Measurements from ENCODE around the gene VWA5B1.

Gene VWA5B1

DNA sequence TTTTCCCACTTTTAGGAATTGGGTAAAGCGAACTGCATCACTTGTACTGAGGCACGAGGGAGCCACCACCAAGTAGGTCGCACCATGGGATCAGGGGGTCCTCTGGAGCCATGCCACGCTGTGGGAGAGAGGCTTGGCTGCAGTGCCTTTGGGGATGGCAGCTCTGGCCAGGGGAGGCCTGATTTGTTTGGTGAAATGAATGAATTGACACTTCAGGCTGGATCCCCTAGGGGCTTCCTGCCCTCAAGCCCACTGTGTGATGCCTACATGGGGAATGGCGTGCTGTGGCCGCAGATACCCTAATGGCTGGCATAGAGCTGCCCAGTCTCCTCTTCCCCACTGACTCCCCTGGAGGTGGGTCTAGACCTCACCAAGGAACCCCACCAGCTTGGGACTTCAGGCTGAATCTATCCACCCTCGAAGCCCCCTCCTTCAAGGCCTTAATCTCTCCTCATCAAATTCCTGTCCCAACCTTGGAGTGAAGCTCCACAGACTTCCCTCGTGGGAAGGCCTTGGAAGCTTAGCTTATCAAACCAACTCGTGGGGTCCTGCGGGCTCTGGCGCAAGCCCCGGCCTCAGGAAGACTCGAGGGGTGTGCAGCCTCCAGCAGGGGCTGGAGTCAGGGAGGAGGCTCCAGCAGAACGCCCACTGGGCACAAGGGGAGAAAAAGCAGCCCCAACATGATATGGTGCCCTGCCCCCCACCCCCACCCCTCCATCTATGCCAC is 64.6 kb downstream of the VWA5B1 start:
- H3K27me3 ChIP-seq (ENCODE audit: insufficient read depth, poor library complexity, severe bottlenecking) = peaks cover 9% of the 10 kb centered on the region
- no peak overlapping the region for H3K27ac ChIP-seq (replicated peaks)
- H3K4me3 ChIP-seq (replicated peaks; ENCODE audit: insufficient read depth, low read length) = no peak overlapping the region
- no peak for TF ChIP-seq SPI1 (IDR thresholded peaks at IDR 0.05; ENCODE audit: borderline replicate concordance, low read depth)
- TF ChIP-seq, protein P1, sequence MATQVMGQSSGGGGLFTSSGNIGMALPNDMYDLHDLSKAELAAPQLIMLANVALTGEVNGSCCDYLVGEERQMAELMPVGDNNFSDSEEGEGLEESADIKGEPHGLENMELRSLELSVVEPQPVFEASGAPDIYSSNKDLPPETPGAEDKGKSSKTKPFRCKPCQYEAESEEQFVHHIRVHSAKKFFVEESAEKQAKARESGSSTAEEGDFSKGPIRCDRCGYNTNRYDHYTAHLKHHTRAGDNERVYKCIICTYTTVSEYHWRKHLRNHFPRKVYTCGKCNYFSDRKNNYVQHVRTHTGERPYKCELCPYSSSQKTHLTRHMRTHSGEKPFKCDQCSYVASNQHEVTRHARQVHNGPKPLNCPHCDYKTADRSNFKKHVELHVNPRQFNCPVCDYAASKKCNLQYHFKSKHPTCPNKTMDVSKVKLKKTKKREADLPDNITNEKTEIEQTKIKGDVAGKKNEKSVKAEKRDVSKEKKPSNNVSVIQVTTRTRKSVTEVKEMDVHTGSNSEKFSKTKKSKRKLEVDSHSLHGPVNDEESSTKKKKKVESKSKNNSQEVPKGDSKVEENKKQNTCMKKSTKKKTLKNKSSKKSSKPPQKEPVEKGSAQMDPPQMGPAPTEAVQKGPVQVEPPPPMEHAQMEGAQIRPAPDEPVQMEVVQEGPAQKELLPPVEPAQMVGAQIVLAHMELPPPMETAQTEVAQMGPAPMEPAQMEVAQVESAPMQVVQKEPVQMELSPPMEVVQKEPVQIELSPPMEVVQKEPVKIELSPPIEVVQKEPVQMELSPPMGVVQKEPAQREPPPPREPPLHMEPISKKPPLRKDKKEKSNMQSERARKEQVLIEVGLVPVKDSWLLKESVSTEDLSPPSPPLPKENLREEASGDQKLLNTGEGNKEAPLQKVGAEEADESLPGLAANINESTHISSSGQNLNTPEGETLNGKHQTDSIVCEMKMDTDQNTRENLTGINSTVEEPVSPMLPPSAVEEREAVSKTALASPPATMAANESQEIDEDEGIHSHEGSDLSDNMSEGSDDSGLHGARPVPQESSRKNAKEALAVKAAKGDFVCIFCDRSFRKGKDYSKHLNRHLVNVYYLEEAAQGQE (IDR thresholded peaks at IDR 0.05; ENCODE audit: insufficient replicate concordance, low read depth) = no peak
- no peak for TF ChIP-seq GABPA (IDR thresholded peaks at IDR 0.05; ENCODE audit: low read depth)
- TF ChIP-seq POLR2AphosphoS5 (IDR thresholded peaks at IDR 0.05; ENCODE audit: low read depth) = no peak
- TF ChIP-seq, protein P2, sequence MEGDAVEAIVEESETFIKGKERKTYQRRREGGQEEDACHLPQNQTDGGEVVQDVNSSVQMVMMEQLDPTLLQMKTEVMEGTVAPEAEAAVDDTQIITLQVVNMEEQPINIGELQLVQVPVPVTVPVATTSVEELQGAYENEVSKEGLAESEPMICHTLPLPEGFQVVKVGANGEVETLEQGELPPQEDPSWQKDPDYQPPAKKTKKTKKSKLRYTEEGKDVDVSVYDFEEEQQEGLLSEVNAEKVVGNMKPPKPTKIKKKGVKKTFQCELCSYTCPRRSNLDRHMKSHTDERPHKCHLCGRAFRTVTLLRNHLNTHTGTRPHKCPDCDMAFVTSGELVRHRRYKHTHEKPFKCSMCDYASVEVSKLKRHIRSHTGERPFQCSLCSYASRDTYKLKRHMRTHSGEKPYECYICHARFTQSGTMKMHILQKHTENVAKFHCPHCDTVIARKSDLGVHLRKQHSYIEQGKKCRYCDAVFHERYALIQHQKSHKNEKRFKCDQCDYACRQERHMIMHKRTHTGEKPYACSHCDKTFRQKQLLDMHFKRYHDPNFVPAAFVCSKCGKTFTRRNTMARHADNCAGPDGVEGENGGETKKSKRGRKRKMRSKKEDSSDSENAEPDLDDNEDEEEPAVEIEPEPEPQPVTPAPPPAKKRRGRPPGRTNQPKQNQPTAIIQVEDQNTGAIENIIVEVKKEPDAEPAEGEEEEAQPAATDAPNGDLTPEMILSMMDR (IDR thresholded peaks at IDR 0.05; ENCODE audit: insufficient read depth, low read length) = no peak
- no peak for DNase-seq (ENCODE audit: low read depth in 1 of 2, low spot score in 1 of 2)

DNA sequence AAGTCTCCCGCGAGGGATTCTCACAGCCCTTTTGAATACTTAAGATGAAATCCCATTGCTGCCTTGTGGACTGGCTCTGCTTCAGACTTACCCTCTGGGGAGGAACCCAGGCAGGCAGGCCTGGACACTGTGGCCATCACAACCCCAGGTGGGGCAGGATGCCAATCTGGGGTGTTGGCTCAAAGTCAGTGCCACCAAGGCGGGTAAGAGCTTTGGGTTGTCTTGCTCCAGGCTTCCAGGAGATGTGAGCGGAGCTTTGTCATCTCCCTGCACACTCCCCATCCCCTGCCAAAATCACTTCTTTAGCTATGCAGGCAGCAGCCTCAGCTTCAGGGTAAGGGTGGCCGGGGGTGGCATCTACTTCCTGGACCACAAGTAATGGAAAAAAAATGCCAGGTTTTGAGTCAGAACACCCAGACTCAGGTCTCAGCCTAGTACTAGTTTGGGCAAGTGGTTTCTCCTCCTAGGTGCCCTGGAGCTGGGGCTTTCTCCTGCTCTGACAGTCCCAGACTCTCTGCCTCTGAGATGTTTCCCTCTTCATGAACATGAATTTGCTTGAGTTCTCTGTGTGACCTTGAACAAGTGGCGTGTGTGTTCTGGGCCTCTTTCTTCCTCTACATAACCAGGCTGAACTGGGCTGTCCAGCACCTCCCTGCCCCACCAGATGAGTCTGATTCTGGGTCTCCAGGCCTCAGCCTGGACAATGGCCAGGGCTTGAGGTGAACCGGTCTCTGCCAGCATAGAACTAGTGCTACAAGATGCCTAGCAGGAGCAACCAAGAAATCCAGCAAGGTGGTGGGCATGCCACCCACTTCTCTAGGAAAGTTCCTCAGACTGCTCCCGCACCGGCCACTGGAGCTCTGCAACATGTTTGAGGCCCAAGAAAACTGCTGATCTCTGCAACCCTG is 65.4 kb downstream of the VWA5B1 start:
- Histone ChIP-seq H3K27ac (replicated peaks) (no peak overlapping the region), H3K4me3 (replicated peaks; ENCODE audit: insufficient read depth, low read length) (no peak overlapping the region), H3K27me3 (ENCODE audit: insufficient read depth, poor library complexity, severe bottlenecking) (peaks cover 9% of the 10 kb centered on the region)
- no peak for DNase-seq (ENCODE audit: low read depth in 1 of 2, low spot score in 1 of 2)
- TF ChIP-seq GABPA (IDR thresholded peaks at IDR 0.05; ENCODE audit: low read depth) (no peak), SPI1 (IDR thresholded peaks at IDR 0.05; ENCODE audit: borderline replicate concordance, low read depth) (no peak), POLR2AphosphoS5 (IDR thresholded peaks at IDR 0.05; ENCODE audit: low read depth) (no peak)
- TF ChIP-seq, protein P2 (IDR thresholded peaks at IDR 0.05; ENCODE audit: insufficient read depth, low read length) = no peak
- TF ChIP-seq, protein P1 (IDR thresholded peaks at IDR 0.05; ENCODE audit: insufficient replicate concordance, low read depth) = no peak

DNA sequence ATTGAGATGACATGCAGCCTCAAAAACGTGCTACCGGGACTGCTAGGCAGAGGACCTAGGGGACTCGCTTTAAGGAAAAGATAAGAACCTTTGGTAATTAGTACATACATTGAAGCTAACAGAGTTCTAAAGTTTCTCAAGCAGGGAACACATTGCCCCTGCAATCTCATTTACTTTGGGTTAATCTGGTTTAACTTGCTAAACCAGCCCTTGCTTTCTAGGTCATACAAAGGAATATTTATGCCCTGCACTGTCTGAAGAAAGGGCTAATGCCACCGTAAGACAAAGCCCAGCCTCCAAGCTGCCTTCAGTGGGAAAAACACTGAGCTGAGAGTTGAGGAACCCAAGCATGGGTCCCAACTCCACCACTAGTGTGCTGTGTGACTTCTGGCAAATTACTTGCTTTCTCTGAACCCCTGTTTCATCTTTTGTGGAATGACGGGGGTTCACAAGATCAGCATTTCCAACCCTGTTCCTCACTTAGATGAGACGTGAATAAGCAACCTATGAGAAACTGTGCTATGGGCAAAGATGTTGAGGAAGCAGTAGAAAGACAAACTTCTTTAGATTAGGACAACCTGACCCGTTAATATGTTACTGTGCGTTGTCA is 66.3 kb downstream of the VWA5B1 start:
- no peak for DNase-seq (ENCODE audit: low read depth in 1 of 2, low spot score in 1 of 2)
- H3K27me3 ChIP-seq (ENCODE audit: insufficient read depth, poor library complexity, severe bottlenecking) = peaks cover 9% of the 10 kb centered on the region
- TF ChIP-seq SPI1 (IDR thresholded peaks at IDR 0.05; ENCODE audit: borderline replicate concordance, low read depth) (no peak), GABPA (IDR thresholded peaks at IDR 0.05; ENCODE audit: low read depth) (no peak), POLR2AphosphoS5 (IDR thresholded peaks at IDR 0.05; ENCODE audit: low read depth) (no peak)
- TF ChIP-seq, protein P2 (IDR thresholded peaks at IDR 0.05; ENCODE audit: insufficient read depth, low read length) = no peak
- TF ChIP-seq, protein P1 (IDR thresholded peaks at IDR 0.05; ENCODE audit: insufficient replicate concordance, low read depth) = no peak
- no peak overlapping the region for H3K27ac ChIP-seq (replicated peaks)
- no peak overlapping the region for H3K4me3 ChIP-seq (replicated peaks; ENCODE audit: insufficient read depth, low read length)

Measured in HL-60 (cell line).